Fibroblast of skin of abdomen (primary cell): ENCODE data around the gene ZFYVE9.
"Not testable (repeated sequence)": the region's sequence is repeated elsewhere in the genome, so short reads cannot be mapped to it uniquely, and the experiment has no call there.

Source experiments
- DNase-seq: peaks from one replicate; pipeline ENCODE4 v3.0.0-alpha.2; 2013

ZFYVE9 gene

DNA sequence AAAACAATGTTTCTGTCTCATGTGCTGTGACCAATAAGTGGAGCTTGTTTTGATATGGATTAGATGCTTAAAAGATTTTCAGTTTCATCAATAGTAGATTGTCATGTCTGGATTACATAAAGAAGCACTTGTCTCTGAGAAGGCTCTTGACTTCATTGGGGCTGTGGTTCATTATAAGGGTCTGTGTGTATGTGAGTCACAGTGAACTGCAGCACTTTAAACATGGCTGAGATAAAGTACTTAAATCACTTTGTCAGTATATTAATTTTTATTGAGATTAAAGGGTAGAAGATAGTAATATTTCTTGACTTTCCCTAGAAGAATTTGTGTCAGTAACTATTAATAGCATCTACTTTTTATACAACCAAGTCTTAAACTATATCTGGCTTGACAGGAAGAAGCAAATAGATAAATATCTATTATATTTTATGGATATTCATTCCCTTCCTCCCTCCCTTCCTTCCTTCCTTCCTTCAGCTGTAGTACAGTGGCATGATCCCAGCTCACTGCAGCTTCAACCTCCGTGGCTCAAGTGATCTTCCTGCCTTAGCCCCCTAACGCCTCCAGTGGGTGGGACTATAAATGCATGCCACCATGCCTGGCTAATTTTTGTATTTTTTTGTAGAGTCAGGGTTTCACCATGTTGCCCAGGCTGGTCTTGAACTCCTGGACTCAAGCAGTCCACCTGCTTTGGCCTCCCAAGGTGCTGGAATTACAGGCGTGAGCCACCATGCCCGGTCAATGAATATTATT lies 48.8 kb downstream of the ZFYVE9 start:
- DNase-seq: no peak

GRCh38 chr1:52191395-52191965 lies 49.6 kb downstream of the ZFYVE9 start:
- DNase-seq: no peak

DNA sequence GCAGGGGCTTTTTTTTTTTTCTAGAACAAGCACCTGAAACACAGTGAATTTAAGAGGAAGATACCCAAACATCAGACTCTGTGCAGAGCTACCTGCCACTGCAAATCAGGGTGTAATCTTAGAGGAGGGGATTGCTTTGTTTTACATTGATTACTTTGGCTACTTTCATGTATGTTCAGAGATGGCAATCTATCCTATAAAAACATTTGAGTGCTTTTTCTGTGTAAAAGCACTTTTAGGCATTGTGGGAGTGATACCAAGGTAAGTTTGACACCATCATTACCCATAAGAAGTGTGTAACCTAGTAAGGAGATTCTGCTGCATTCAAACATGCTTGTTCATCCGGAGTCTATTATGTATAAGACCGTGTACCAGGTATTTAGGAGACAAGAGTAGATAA lies 50.1 kb downstream of the ZFYVE9 start:
- DNase-seq: no peak

DNA sequence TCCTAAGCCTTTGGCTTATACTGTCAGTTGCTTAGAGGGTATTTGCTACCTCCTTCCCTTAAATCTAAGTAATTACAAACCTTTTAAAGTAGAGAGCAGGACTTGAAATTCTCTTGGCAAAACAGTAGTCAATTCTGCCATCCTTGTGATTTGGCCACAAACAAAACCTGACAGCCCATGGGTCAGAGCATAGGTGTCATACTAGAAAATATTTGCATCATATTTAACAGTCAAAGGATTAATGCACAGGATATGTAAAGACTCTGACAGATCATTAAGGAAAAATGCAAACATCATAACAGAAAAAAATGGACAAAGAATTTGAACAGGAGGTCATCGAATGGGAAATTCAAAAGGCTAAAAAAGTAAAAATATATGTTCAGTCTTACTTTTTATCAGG lies 50.5 kb downstream of the ZFYVE9 start:
- DNase-seq: peak; percentile 47

GRCh38 chr1:52193985-52194384 lies 52.1 kb downstream of the ZFYVE9 start:
- no peak for DNase-seq

DNA sequence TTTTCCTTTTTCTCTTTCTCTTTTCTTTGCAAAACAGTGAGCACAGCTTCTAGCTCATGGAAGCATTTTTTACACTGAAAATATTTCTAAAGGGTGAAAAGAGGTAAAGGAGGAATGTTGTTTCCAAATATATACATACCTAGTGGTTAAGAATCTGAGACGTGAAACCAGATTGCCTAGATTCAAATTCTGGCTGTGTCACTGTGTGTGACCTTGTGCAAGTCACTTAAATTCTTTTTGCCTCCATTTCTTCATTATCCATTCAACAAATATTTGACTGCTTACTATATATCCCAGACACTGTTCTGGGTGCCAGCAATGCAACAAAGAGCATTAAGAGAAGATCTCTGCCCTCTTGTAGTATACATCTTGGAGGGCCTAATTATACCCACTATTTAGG lies 53.3 kb downstream of the ZFYVE9 start:
- DNase-seq: peak; percentile 52

DNA sequence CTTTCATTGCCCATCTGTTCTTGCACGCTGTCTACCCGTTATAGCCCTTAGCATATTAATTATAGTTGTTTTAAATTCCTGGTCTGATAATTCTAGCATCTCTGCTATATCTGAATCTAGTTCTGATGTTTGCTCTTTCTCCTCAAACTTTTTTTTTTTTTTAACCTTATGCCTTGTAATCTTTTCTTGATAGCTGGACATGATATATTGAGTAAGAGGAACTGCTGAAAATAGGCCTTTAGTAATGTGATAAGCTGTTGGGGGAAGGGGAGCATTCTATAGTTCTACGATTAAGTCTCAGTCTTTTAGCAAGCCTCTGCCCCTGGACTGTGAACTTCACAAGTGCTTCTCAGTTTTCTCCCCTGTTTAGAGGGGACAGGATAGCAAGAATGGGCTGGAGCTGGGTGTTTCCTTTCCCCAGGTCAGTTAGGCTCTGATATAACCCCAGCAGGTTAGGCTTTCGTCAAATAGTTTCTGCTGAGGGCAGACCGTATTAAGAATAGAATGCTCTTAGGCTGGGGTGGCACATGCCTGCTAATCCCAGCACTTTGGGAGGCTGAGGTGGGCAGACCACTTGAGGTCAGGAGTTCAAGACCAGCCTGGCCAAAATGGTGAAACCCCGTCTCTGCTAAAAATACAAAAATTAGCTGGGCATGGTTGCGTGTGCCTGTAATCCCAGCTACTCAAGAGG lies 62.2 kb downstream of the ZFYVE9 start:
- DNase-seq: no peak

- DNase-seq: no peak
Observed at GRCh38 chr1:52204696-52205095, 62.8 kb downstream of the ZFYVE9 start.

DNA sequence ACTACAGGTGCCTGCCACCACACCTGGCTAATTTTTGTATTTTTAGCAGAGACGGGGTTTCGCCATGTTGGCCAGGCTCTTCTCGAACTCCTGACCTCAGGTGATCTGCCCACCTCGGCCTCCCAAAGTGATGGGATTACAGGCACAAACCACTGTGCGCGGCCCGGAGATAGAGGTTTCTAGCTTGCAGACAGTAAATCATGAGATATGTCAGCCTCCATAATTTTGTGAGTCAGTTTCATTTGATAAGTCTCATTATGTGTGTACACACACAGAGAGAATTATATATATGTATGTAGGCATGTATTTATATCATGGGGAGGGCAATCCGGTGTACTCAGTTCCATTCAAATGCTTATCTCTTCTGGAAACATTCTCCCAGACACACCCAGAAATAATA lies 64.8 kb downstream of the ZFYVE9 start:
- not testable (repeated sequence) for DNase-seq

DNA sequence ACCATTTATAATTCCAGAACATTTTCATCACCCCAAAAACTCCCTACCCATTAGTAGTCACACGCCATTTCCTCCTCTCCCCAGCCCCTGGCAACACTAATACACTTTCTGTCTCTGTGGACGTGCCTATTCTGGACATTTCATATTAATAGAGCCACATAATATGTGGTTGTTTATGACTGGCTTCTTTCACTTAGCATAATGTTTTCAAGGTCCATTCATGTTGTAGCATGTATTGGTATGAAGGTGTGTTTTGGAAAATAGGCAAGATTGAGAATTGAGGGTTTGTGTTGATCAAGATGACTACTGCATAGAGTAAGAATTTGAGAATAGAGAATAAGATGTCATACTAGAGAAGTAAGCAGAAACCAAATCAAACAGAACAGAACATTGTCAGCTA lies 67.5 kb downstream of the ZFYVE9 start:
- DNase-seq: no peak

- no peak for DNase-seq
Observed at GRCh38 chr1:52210044-52210443, 68.2 kb downstream of the ZFYVE9 start.

DNA sequence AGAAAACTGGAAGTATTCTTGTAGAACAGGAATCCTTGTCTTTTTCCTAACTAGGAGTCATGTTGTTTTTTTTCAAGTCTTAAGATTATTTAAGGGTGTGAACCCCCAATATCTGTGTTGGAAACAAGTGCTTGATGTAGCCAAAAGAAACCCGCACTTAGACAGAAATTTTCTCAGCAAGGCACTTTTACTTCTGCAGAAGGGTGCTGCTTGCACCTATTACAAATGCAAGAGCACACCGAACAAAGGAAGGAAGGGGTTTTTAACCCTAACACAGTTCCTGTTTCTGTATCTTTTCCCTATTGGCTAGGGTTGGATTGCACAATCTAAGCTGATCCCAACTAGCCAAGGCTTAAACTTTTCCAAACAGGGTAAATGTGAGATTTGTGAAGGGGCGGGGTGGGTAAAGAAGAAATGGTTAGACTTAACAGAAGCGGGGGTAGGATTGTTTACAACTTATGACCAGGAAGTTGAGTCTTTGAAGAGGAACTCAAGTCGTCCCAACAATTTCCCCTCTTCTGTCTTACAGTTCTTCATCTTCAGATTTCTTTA lies 75.1 kb downstream of the ZFYVE9 start:
- DNase-seq: no peak

GRCh38 chr1:52225174-52225573 lies 83.3 kb downstream of the ZFYVE9 start:
- DNase-seq: no peak

DNA sequence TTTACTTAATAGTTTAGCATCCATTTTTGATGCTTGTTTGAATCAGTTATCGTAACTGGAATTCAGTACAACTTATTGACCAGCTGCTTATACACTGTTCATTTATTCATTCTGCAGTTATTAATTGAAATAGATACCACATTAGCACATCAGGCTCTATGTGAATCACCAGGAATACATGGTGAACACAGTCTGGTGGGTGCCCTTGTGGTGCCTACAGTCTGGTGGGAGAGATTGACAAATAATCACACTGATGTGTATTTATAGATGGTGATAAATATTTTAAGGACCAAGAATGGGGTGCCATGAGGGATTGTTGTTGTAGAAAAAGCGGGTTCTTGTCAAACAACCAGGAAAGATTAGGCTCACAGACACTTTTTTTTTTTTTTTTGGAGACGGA lies 87.6 kb downstream of the ZFYVE9 start:
- no peak for DNase-seq

GRCh38 chr1:52233463-52233862 lies 91.6 kb downstream of the ZFYVE9 start:
- no peak for DNase-seq

- no peak for DNase-seq
Observed at GRCh38 chr1:52234014-52234413, 92.1 kb downstream of the ZFYVE9 start.

GRCh38 chr1:52234708-52235107 lies 92.8 kb downstream of the ZFYVE9 start:
- DNase-seq: no peak

- no peak for DNase-seq
Observed at GRCh38 chr1:52235646-52236045, 93.8 kb downstream of the ZFYVE9 start.

- DNase-seq: peak; percentile 82
Observed at GRCh38 chr1:52237430-52237829, 95.5 kb downstream of the ZFYVE9 start.

DNA sequence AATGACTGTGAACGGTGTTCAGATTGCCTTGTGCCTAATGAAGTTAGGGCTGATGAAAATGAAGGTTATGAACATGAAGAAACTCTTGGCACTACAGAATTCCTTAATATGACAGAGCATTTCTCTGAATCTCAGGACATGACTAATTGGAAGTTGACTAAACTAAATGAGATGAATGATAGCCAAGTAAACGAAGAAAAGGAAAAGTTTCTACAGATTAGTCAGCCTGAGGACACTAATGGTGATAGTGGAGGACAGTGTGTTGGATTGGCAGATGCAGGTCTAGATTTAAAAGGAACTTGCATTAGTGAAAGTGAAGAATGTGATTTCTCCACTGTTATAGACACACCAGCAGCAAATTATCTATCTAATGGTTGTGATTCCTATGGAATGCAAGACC lies 96.6 kb downstream of the ZFYVE9 start:
- peak; percentile 71 for DNase-seq

DNA sequence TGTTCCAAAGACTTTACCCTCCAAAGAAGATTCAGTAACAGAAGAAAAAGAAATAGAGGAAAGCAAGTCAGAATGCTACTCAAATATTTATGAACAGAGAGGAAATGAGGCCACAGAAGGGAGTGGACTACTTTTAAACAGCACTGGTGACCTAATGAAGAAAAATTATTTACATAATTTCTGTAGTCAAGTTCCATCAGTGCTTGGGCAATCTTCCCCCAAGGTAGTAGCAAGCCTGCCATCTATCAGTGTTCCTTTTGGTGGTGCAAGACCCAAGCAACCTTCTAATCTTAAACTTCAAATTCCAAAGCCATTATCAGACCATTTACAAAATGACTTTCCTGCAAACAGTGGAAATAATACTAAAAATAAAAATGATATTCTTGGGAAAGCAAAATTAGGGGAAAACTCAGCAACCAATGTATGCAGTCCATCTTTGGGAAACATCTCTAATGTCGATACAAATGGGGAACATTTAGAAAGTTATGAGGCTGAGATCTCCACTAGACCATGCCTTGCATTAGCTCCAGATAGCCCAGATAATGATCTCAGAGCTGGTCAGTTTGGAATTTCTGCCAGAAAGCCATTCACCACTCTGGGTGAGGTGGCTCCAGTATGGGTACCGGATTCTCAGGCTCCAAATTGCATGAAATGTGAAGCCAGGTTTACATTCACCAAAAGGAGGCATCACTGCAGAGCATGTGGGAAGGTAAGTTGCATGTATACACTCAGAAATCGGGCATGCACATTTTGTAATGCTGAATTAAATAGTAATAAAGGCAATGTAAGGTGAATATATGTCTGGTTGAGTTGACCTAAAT lies 97.2 kb downstream of the ZFYVE9 start:
- DNase-seq: peak; percentile 9

DNA sequence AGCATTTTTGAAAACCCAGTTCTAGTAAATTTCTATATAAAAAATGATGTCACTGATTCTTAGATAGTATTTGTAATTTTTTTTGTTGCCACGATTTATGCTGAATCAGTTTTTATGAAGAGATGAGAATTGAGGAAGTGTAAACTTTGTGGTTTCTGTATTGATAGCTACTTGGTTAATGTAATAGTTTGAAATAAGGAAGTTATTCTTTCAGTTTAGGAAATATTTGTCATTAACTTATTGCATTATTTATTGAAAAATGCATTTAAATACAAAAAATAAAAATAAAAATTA lies 97.8 kb downstream of the ZFYVE9 start:
- DNase-seq: no peak

DNA sequence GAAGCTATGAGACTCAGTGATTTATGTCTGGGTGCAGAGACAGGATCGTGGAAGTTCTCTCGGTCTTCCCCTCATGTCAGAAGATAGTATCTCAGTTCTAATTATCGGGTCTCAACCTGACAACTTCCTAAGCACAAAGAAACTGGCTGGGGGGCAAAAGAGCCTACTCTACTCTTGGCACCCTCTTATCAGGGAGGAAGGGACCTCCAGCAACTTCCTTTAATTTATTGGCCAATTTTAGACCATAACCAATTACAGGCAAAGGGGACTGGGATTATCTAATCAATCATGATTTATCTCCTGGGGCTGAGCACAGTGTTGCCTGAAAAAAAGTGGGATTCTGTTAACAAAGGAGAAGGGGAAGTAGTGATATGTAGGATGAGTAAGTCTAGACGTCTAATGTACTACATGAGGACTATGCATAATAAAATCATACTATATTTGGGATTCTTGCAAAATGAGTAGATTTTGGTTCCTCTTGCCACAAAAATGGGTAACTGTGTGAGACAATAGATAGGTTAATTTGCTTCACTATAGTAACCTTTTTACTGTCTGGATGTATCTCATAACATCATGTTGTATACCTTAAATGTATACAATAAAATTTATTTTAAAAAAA lies 98.8 kb downstream of the ZFYVE9 start:
- DNase-seq: peak; percentile 10
